Left kidney (tissue), 2 donors: ENCODE data around the gene CYP4X1. TPM values are rescaled to one million over a fixed set of nuclear protein-coding genes. Genes with fewer than 3 reads are reported as not detected.
"Not testable (repeated sequence)": the region's sequence is repeated elsewhere in the genome, so short reads cannot be mapped to it uniquely, and the experiment has no call there.

Experiments used
- DNase-seq: peaks from one replicate; pipeline ENCODE4 v3.0.0-alpha.2; 2013
- polyA plus RNA-seq: library from polyadenylated mRNA; unstranded; fragments of 120-200 nt; gene quantifications from one replicate; pipeline ENCODE4 v1.2.1, GENCODE V29; 2013; ENCODE audit not compliant: insufficient read length

Gene CYP4X1
- polyA plus RNA-seq, 1 donor: 7.4 TPM

- DNase-seq: not testable (repeated sequence)
Observed at GRCh38 chr1:47069509-47069908, 46.0 kb downstream of the CYP4X1 start.

DNA sequence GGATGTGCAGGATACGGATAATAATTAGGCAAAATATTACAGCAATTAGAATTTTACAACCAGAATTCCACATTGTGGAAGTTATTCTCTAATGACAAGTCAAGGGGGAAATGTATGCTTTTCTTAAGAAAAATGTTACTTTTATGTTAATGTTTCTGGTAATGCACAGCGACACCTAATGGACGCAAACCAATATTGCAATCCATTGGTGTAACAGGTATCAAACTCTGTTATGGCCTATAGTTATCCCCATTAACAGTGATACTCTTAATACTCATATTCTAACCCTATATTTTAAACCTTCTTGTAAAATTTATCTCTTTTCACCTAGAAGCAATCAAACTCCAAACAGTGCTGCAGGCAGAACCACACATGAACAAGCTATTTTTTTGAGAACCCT, 65.9 kb downstream of the CYP4X1 start:
- DNase-seq: peak; percentile 7

DNA sequence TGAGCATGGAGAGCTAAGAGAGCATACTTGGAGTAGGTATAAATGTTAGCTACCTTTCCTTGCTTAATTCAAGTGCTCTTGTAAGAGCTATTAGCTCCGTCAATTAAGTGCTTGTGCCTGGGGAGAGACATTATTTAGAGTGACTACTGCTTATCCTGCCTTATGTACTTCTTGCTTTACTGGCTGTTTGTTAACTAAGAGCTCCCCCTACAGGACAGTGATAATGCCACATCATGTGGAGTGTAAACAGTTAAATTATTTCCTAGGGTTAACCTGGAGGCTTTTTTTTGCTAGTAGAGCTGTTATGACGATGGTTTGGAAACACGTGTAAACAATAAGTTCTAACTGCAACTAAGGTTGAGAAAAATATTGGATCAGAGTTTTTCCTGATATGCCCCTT, 68.0 kb downstream of the CYP4X1 start:
- DNase-seq: not testable (repeated sequence)

Other genes starting within 250 kb of the CYP4X1 start
- gene CYP4B1, start 224.6 kb upstream of the CYP4X1 start, polyA plus RNA-seq: 2.2 TPM
- 59.8 TPM for gene CYP4A11, start 82.2 kb upstream of the CYP4X1 start, polyA plus RNA-seq
- gene CYP4Z1, start 43.6 kb downstream of the CYP4X1 start, polyA plus RNA-seq: 0.52 TPM
- 8.2 TPM for gene CYP4A22, start 113.8 kb downstream of the CYP4X1 start, polyA plus RNA-seq
- 22.2 TPM for gene PDZK1IP1, start 166.4 kb downstream of the CYP4X1 start, polyA plus RNA-seq
- 4.4 TPM for gene TAL1, start 208.6 kb downstream of the CYP4X1 start, polyA plus RNA-seq